ENCODE measurements around the gene TNNI3K. TPM values are rescaled to one million over a fixed set of nuclear protein-coding genes. Genes with fewer than 3 reads are reported as not detected.

Gene TNNI3K
- total RNA-seq, 1 donor from 2014 or later = not detected

DNA sequence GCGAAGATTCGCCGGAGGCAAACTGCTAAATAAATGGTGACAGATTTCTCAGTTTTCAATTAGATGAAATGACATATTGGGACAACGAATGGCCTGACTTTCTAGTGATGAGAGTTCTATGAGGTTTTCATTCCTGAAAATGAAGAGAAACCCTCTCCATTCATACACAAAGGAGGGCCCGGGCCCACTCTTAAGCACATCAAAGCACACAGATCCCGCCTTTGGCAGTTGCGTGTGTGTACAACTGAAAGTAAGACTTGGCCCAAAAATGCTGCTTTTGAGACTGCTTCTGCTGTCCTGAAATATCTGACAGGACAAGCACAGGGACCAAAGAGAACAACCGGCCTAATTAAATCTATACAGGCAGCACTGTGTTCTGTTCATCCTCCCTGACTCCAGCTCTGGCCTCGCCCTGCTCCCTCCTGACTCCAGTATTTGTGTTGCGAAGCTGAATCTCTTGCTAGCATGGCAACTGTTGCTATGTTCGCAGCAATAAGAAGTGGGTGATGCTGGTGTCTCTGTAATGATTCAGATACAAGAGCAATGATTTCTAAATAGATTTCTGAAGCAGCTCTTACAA, 269.8 kb downstream of the TNNI3K start:
- H3K4me1 Mint-ChIP-seq (ENCODE audit: low read depth) = no peaks in the 10 kb centered on the region
- intact Hi-C loops (cut with micrococcal nuclease) = no loop called here

DNA sequence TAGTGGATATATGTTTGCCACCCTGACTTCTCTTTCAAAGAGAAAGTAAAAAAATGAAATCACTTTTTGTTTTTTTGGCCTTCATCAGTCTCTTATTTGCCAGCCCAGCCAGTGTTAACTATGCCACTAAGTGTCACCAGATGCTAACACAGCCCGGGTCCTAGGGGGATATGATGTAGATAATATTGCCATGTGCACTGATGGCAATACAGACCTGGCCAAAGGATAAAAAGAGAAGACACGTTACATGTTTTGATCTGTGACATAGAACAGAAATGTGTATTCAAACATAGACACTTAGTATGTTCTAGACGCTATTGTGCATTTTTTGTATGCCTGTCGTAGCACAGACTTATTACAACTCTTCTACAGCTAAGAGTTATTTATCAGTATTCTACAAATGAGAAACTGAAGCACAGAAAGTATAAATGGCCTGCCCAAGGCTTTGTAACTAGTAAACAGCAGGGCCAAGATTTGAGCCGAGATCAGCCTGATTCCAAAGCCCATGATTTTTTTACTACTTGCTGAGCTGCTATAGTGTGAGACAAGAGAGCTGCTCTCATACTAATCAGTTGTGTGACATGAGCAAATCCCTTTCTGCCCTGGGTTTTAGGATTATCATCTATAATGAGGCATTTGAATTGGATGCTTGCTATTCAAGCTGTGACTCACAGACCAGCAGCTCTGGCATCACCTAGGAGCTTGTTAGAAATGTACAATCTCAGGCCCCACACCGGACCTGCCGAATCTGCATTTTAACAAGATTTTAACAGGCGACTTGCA, 270.9 kb downstream of the TNNI3K start:
- no peak overlapping the region for H3K27ac Mint-ChIP-seq
- no peaks in the 10 kb centered on the region for H3K27me3 Mint-ChIP-seq (ENCODE audit: low read depth)
- intact Hi-C loops (cut with micrococcal nuclease) = no loop called here
- no peaks in the 10 kb centered on the region for H3K36me3 Mint-ChIP-seq (ENCODE audit: low read depth)
- no peak overlapping the region for H3K4me3 Mint-ChIP-seq (ENCODE audit: low read depth)
- DNase-seq (ENCODE audit: low spot score) = no peak
- no peaks in the 10 kb centered on the region for H3K9me3 Mint-ChIP-seq
- no peaks in the 10 kb centered on the region for H3K4me1 Mint-ChIP-seq (ENCODE audit: low read depth)

More for the DNA sequence above, 269.8 kb downstream of the TNNI3K start:
- H3K9me3 Mint-ChIP-seq = no peaks in the 10 kb centered on the region
- no peak for DNase-seq (ENCODE audit: low spot score)
- H3K36me3 Mint-ChIP-seq (ENCODE audit: low read depth) = no peaks in the 10 kb centered on the region
- H3K4me3 Mint-ChIP-seq (ENCODE audit: low read depth) = no peak overlapping the region
- no peaks in the 10 kb centered on the region for H3K27me3 Mint-ChIP-seq (ENCODE audit: low read depth)
- H3K27ac Mint-ChIP-seq = no peak overlapping the region

DNA sequence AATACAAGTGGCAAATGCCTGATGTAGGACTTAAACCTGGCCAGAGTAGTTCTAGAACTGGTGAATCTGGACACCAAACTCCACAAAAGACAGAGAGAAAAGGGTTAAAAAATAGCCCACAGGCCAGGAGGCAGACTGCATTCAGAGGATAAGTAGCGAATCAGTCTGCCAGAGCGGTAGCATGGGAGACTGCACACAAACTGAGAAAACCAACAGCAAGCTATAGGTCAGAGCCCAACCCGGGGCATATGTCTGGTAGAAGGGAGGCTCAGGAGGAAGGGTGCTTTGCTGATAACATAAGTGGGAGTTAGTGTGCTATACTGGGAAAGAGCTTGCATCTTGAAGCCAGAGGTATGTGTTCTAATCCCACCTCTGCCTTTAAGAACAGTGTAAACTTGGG, 273.3 kb downstream of the TNNI3K start:
- Mint-ChIP-seq H3K27me3 (ENCODE audit: low read depth) (no peaks in the 10 kb centered on the region), H3K4me3 (ENCODE audit: low read depth) (no peak overlapping the region), H3K4me1 (ENCODE audit: low read depth) (no peaks in the 10 kb centered on the region), H3K9me3 (no peaks in the 10 kb centered on the region), H3K27ac (no peak overlapping the region), H3K36me3 (ENCODE audit: low read depth) (no peaks in the 10 kb centered on the region)
- intact Hi-C loops (cut with micrococcal nuclease) = no loop called here
- no peak for DNase-seq (ENCODE audit: low spot score)

DNA sequence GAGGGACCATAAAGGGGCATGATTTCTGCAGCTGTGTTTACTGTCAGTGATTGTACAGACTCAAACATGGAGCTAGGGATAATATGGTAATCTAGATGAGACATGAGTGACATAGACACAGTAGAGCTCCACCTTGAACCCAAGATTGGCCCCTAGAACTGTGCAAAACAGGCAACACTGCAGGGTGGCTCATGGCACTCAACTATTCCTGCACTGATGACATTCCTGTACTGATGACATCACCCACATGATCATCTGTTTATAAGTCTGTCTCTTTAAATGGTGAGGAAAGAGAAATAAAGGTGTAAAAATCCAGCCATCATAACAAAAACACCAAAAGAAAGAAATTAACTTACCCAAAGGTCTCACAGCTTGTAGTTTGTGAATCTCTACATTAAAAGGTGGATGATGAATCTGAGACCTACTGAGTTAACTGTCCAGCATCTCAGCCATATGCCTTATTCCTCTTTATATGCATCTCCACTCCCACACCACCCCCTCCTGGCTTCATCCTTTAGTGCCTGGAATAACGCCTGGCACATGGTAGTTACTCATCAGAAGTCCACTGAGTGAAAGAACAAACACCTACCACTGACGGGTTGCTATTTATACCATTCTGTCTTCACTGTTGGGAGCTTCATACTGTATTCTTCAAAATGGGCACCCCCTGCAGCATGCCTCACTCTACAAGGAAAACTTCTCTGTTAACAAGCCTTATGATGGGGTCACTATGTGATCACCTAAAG, 277.2 kb downstream of the TNNI3K start, which contains the start of gene LRRC53:
Gene LRRC53, minus strand, starts transcription at position 442 of the 746 bp plus-strand sequence. CDS start 29,262 bp downstream, outside the sequence.
- no peak for DNase-seq (ENCODE audit: low spot score)
- Mint-ChIP-seq H3K27me3 (ENCODE audit: low read depth) (no peaks in the 10 kb centered on the region), H3K9me3 (no peaks in the 10 kb centered on the region), H3K4me1 (ENCODE audit: low read depth) (no peaks in the 10 kb centered on the region), H3K27ac (no peak within 1 kb of the TSS), H3K36me3 (ENCODE audit: low read depth) (no peaks in the 10 kb centered on the region), H3K4me3 (ENCODE audit: low read depth) (no peak within 1 kb of the TSS)
- intact Hi-C loops (cut with micrococcal nuclease) = no loop called here

DNA sequence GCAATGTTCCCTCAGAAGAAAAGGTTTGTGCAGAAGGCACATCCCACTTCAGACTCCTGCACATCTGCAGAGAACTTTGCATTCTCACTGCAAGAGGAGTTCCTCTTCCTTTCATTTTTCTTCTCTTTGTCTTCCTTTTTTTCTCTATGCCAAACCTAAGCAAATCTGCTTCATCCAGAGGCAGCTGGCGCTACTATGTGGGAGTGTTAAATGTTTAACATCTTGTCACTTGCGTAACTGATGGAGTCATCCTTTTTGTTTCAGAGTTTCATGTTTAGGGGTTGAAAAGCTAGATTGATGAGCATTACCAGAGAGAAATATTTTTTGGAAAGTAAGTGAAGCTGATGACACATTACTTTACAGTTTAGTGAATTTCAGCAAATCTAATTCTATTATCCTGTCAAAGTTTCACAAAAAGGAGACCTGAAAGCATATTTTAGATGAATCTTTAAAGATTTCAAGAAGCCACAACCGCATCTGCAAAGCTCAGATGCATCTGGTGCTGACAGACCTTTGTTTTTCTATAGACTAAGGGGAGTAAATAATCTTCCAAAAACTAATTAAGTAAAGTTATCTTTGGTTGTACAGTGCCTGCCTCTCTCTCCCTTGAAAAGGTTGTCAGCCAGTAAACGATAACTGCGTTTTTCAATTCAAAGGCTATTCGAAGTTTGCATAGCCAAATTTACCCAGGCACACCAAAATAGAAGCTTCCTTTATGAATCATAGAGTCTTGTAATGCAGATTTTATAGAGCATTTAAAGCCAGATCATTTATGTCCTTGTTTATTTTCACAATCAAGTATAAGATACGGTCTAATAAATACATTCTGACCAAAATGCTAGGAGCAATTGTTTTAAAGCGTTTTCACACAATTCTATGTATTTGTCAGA, 278.5 kb downstream of the TNNI3K start:
- Mint-ChIP-seq H3K4me1 (ENCODE audit: low read depth) (no peaks in the 10 kb centered on the region), H3K36me3 (ENCODE audit: low read depth) (no peaks in the 10 kb centered on the region), H3K9me3 (no peaks in the 10 kb centered on the region), H3K4me3 (ENCODE audit: low read depth) (no peak overlapping the region), H3K27me3 (ENCODE audit: low read depth) (no peaks in the 10 kb centered on the region), H3K27ac (no peak overlapping the region)
- DNase-seq (ENCODE audit: low spot score) = no peak
- intact Hi-C loops (cut with micrococcal nuclease) = no loop called here

DNA sequence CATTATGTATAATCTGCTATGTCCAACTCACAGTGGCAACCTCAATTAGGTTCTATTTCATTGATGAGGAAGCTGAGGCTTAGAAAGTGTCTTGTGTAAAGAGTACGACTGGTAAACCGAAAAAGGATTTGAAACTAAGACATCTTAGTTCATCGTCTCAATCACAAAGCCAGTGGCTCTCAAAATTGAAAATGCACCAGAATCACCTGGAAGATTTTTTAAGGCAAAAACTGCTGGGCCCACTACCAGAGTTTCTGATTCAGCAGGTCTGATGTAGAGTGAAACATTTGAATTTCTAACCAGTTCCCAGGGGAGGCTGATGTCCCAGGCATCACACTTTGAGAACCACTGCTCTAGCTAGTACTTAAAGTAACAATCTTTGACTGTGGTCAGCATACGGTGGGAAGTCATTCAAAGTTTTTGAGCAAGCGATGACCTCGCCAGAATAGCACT, 282.4 kb downstream of the TNNI3K start:
- Mint-ChIP-seq H3K9me3 (no peaks in the 10 kb centered on the region), H3K4me1 (ENCODE audit: low read depth) (no peaks in the 10 kb centered on the region)

DNA sequence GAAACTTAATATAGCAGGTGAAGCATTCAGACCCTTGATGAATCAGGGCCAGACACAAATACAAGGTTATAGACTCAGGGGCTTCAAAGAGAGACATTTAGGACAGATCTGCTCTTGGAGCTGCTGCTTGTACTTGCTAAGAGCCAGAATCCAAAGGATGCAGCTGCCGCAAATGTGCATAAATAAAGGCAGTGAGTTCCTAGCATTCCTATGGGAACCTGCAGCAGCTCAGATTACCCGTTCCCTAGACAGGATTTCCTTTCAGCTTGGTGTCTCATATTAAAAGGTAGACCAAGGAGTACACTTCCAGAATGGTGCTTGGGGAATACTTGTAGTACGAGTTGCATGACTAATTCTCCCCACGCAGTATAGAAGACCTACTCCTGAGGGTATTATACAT, 287.0 kb downstream of the TNNI3K start:
- H3K4me1 Mint-ChIP-seq (ENCODE audit: low read depth) = no peaks in the 10 kb centered on the region
- intact Hi-C loops (cut with micrococcal nuclease) = no loop called here
- no peak for DNase-seq (ENCODE audit: low spot score)
- H3K4me3 Mint-ChIP-seq (ENCODE audit: low read depth) = no peak overlapping the region
- no peaks in the 10 kb centered on the region for H3K27me3 Mint-ChIP-seq (ENCODE audit: low read depth)
- no peaks in the 10 kb centered on the region for H3K9me3 Mint-ChIP-seq
- no peaks in the 10 kb centered on the region for H3K36me3 Mint-ChIP-seq (ENCODE audit: low read depth)
- no peak overlapping the region for H3K27ac Mint-ChIP-seq

More for the DNA sequence above, 282.4 kb downstream of the TNNI3K start:
- intact Hi-C loops (cut with micrococcal nuclease) = no loop called here
- Mint-ChIP-seq H3K4me3 (ENCODE audit: low read depth) (no peak overlapping the region), H3K27me3 (ENCODE audit: low read depth) (no peaks in the 10 kb centered on the region), H3K27ac (no peak overlapping the region), H3K36me3 (ENCODE audit: low read depth) (no peaks in the 10 kb centered on the region)
- DNase-seq (ENCODE audit: low spot score) = no peak

DNA sequence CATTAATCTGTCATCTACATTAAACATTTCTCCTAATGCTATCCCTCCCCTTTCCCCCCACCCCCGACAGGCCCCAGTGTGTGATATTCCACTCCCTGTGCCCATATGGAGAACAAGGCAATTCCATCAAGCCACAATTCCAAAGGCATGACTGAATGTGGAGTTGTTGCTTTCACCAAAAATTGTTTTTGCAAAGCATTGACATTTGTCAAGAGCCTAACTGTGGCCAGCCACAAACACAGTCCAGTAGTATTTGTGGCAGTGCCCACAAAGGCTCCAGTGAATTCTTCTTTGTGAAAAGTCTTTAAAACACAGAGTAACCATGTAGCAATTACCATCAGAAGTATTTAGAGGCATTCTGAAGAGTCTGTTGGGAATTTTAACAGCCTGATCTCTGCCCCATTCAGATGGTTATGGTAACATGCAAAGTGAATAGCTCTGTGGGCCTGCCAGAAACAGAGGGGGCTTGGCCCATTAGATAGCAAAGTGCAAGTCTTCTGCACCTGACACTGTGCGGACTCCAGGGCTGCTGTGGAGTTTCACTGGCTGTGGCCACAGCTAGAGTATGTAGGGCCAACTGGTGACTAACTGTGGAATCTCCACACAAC, 288.8 kb downstream of the TNNI3K start:
- H3K27me3 Mint-ChIP-seq (ENCODE audit: low read depth) = no peaks in the 10 kb centered on the region
- H3K9me3 Mint-ChIP-seq = no peaks in the 10 kb centered on the region
- H3K4me1 Mint-ChIP-seq (ENCODE audit: low read depth) = no peaks in the 10 kb centered on the region
- H3K4me3 Mint-ChIP-seq (ENCODE audit: low read depth) = no peak overlapping the region
- no peak for DNase-seq (ENCODE audit: low spot score)
- H3K27ac Mint-ChIP-seq = no peak overlapping the region
- no peaks in the 10 kb centered on the region for H3K36me3 Mint-ChIP-seq (ENCODE audit: low read depth)
- intact Hi-C loops (cut with micrococcal nuclease) = no loop called here

DNA sequence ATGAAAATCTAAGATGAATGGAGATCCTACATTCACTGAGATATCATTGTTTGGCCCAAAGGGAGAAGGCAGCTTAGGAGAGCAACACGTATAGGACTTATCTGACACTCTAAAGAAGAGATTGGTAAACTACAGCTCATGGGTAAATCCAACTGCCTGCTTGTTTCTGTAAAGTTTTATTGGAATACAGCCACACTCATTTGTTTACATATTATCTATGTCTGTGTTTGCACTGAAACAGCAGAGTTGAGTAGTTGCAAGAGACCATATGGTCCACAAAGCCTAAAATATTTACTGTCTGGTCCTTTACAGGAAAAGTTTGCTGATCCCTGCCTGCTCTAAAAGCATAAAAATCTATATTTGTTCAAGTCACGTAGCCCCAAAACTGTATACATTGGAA, 291.5 kb downstream of the TNNI3K start:
- H3K9me3 Mint-ChIP-seq = no peaks in the 10 kb centered on the region

DNA sequence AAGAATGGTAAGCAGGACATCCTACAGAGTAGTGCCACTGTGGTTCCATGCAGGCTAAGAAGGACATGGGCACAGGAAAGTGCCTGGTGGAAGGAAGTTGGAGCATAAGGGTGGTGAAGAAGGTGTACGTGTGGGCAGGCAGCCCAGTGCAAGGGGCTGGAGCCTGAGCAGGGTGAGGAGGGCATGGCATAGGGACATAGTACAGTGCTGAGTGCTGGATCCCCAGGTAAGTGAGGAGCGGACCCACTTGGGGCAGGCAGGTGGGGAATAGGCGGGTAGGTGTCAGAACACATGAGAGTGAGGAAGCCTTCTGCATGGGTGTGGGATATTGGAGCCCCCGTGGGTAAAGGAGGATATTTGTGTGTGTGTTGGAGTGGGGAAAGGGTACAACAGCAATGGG, 292.9 kb downstream of the TNNI3K start:
- Mint-ChIP-seq H3K9me3 (no peaks in the 10 kb centered on the region), H3K4me3 (ENCODE audit: low read depth) (no peak overlapping the region)
- no peak for DNase-seq (ENCODE audit: low spot score)

More for the DNA sequence above, 291.5 kb downstream of the TNNI3K start:
- DNase-seq (ENCODE audit: low spot score) = no peak
- H3K27ac Mint-ChIP-seq = no peak overlapping the region
- H3K27me3 Mint-ChIP-seq (ENCODE audit: low read depth) = no peaks in the 10 kb centered on the region
- H3K36me3 Mint-ChIP-seq (ENCODE audit: low read depth) = no peaks in the 10 kb centered on the region
- no peaks in the 10 kb centered on the region for H3K4me1 Mint-ChIP-seq (ENCODE audit: low read depth)
- intact Hi-C loops (cut with micrococcal nuclease) = no loop called here
- H3K4me3 Mint-ChIP-seq (ENCODE audit: low read depth) = no peak overlapping the region

DNA sequence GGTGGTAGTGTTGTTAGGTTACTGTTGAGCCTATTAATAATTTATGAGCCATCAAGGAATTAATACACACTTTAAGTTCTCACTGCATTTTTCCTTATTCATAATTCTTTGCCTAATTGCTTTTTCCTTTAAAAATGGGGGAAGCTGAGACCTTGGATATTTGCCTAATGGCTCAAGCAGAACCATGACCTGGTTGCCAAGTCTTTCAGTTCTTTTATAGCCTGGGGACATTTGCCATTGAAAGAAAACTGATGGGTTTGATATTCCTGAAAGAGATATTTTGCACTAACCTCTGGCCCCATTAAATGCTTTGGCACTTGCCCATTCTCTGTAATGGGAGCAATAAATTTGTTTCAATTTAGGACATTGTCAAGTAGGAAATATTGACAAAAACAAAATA, 295.7 kb downstream of the TNNI3K start:
- Mint-ChIP-seq H3K9me3 (no peaks in the 10 kb centered on the region), H3K4me3 (ENCODE audit: low read depth) (no peak overlapping the region), H3K36me3 (ENCODE audit: low read depth) (no peaks in the 10 kb centered on the region), H3K27me3 (ENCODE audit: low read depth) (no peaks in the 10 kb centered on the region), H3K4me1 (ENCODE audit: low read depth) (no peaks in the 10 kb centered on the region), H3K27ac (no peak overlapping the region)
- DNase-seq (ENCODE audit: low spot score) = no peak
- intact Hi-C loops (cut with micrococcal nuclease) = no loop called here

More for the DNA sequence above, 292.9 kb downstream of the TNNI3K start:
- intact Hi-C loops (cut with micrococcal nuclease) = no loop called here
- Mint-ChIP-seq H3K36me3 (ENCODE audit: low read depth) (no peaks in the 10 kb centered on the region), H3K27ac (no peak overlapping the region), H3K27me3 (ENCODE audit: low read depth) (no peaks in the 10 kb centered on the region), H3K4me1 (ENCODE audit: low read depth) (no peaks in the 10 kb centered on the region)

DNA sequence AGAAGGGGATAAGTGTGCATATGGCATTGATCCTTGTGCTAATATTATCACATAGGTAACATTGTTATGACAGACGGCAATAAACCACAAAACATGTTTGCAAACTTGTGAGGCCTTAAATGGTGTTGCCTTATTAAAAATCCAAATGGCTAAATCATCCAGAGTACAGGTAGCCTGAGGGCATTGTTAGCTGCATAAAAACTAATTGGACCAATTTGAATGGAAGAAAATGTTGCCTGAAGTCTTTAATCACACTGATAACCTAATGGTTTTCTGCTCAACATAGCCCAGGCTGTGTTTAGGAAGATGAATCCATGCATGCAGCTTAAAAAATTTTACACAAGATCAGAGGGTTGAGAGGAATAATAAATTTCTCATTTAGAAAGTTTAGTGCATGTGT, 296.6 kb downstream of the TNNI3K start:
- no peaks in the 10 kb centered on the region for H3K9me3 Mint-ChIP-seq

More for the DNA sequence above, 296.6 kb downstream of the TNNI3K start:
- H3K4me3 Mint-ChIP-seq (ENCODE audit: low read depth) = no peak overlapping the region
- H3K36me3 Mint-ChIP-seq (ENCODE audit: low read depth) = no peaks in the 10 kb centered on the region
- H3K27me3 Mint-ChIP-seq (ENCODE audit: low read depth) = no peaks in the 10 kb centered on the region
- no peak overlapping the region for H3K27ac Mint-ChIP-seq
- H3K4me1 Mint-ChIP-seq (ENCODE audit: low read depth) = no peaks in the 10 kb centered on the region
- DNase-seq (ENCODE audit: low spot score) = no peak
- intact Hi-C loops (cut with micrococcal nuclease) = no loop called here

Data from activated T-helper 2 cell treated with anti-CD3 and anti-CD28 coated beads, Interferon-gamma antibody, Interleukin-2, Interleukin-4, amounts not matched to agents 10 μg/mL and 5 μg/mL and 100 μg/mL, durations not matched to agents 14 hours and 24 hours and 36 hours (primary cell).